ENCODE results near the gene PI16.

The PI16 gene

GRCh38 chr6:36983538-36983937, 29.0 kb downstream of the PI16 start:
- Histone ChIP-seq H3K4me3 (replicated peaks; ENCODE audit: insufficient read depth, low read length) (no peak overlapping the region), H3K27me3 (ENCODE audit: insufficient read depth, poor library complexity, severe bottlenecking) (no peaks in the 10 kb centered on the region), H3K27ac (replicated peaks) (no peak overlapping the region)
- TF ChIP-seq CTCF (IDR thresholded peaks at IDR 0.05; ENCODE audit: insufficient read depth, low read length) (no peak), SPI1 (IDR thresholded peaks at IDR 0.05; ENCODE audit: borderline replicate concordance, low read depth) (no peak), POLR2AphosphoS5 (IDR thresholded peaks at IDR 0.05; ENCODE audit: low read depth) (no peak), REST (IDR thresholded peaks at IDR 0.05; ENCODE audit: insufficient replicate concordance, low read depth) (no peak), GABPA (IDR thresholded peaks at IDR 0.05; ENCODE audit: low read depth) (no peak)
- no peak for DNase-seq (ENCODE audit: low read depth in 1 of 2, low spot score in 1 of 2)

GRCh38 chr6:36984581-36985416, 30.3 kb downstream of the PI16 start:
- H3K4me3 ChIP-seq (replicated peaks; ENCODE audit: insufficient read depth, low read length), result peak overlapping the region; percentile 99
- no peaks in the 10 kb centered on the region for H3K27me3 ChIP-seq (ENCODE audit: insufficient read depth, poor library complexity, severe bottlenecking)
- TF ChIP-seq CTCF (IDR thresholded peaks at IDR 0.05; ENCODE audit: insufficient read depth, low read length) (no peak), POLR2AphosphoS5 (IDR thresholded peaks at IDR 0.05; ENCODE audit: low read depth) (no peak), REST (IDR thresholded peaks at IDR 0.05; ENCODE audit: insufficient replicate concordance, low read depth) (no peak)
- no peak for DNase-seq (ENCODE audit: low read depth in 1 of 2, low spot score in 1 of 2)
- no peak overlapping the region for H3K27ac ChIP-seq (replicated peaks)

GRCh38 chr6:36985417-36985807, 30.9 kb downstream of the PI16 start:
- Histone ChIP-seq H3K27ac (replicated peaks) (peak overlapping the region; percentile 84; the same call in 1 of the 2 replicates), H3K27me3 (ENCODE audit: insufficient read depth, poor library complexity, severe bottlenecking) (no peaks in the 10 kb centered on the region), H3K4me3 (replicated peaks; ENCODE audit: insufficient read depth, low read length) (peak overlapping the region; percentile 99)
- no peak for DNase-seq (ENCODE audit: low read depth in 1 of 2, low spot score in 1 of 2)
- no peak for TF ChIP-seq GABPA (IDR thresholded peaks at IDR 0.05; ENCODE audit: low read depth)
- no peak for TF ChIP-seq POLR2AphosphoS5 (IDR thresholded peaks at IDR 0.05; ENCODE audit: low read depth)
- TF ChIP-seq REST (IDR thresholded peaks at IDR 0.05; ENCODE audit: insufficient replicate concordance, low read depth), result no peak
- no peak for TF ChIP-seq CTCF (IDR thresholded peaks at IDR 0.05; ENCODE audit: insufficient read depth, low read length)
- TF ChIP-seq SPI1 (IDR thresholded peaks at IDR 0.05; ENCODE audit: borderline replicate concordance, low read depth), result no peak
